HT1080 (cell line): ENCODE measurements around the gene ADAM10. TPM values are rescaled to one million over a fixed set of nuclear protein-coding genes. Genes with fewer than 3 reads are reported as not detected.

Experiments used
- DNase-seq: peaks from one replicate; pipeline ENCODE4 v3.0.0-alpha.2; 2015; ENCODE audit warnings: low read depth
- total RNA-seq: library from RNA; depleted of rRNA; stranded (reverse); fragments of >200 nt; shearing (Covaris generic); gene quantifications from 2 replicates; pipeline ENCODE4 v1.2.3, GENCODE V29; 2014

Gene ADAM10
- total RNA-seq, 1 experiment from 2014 or later, result 135 TPM

DNA sequence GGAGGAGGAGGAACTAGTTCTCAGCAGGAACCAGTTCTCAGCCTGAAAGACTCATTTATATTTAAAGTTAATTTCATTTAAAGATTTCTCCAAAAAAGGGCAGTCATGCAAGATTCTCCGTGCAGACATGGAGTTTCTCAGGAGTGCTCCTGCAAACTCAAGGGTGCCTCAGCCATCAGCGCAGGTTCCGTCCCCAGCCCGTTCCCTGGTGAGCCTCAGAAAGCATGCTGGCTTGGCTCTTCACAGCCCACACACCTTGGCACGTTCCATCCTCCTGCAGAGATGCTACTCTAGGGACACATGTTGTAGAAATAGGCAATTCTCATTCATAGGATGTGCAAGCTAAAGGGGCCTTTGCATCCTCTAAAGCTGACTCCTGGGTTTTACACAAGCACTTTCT is 194.7 kb downstream of the ADAM10 start:
- no peak for DNase-seq

DNA sequence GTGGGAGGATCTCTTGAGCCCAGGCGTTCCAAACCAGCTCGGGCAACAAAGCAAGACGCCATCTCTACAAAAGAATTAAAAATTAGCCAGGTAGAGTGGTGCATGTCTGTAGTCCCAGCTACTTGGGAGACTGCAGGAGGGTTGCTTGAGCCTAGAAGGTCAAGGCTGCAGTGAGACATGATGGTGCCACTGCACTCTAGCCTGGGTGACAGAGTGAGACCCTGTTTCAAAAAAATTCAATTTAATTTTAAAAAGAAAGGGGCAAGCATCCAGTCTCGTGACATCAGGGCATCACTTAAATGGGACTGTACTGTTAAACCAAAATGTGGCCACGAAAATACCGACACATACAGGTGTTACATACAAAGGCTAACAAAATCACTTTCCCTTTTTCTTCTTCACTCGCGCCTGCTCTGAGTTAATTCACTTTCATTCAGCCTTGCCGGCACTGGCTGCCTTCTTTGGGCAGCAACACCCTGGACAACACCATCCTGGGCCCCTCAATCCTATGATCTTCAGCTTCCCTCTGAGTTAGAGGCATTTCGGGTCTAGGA is 196.1 kb downstream of the ADAM10 start:
- no peak for DNase-seq

DNA sequence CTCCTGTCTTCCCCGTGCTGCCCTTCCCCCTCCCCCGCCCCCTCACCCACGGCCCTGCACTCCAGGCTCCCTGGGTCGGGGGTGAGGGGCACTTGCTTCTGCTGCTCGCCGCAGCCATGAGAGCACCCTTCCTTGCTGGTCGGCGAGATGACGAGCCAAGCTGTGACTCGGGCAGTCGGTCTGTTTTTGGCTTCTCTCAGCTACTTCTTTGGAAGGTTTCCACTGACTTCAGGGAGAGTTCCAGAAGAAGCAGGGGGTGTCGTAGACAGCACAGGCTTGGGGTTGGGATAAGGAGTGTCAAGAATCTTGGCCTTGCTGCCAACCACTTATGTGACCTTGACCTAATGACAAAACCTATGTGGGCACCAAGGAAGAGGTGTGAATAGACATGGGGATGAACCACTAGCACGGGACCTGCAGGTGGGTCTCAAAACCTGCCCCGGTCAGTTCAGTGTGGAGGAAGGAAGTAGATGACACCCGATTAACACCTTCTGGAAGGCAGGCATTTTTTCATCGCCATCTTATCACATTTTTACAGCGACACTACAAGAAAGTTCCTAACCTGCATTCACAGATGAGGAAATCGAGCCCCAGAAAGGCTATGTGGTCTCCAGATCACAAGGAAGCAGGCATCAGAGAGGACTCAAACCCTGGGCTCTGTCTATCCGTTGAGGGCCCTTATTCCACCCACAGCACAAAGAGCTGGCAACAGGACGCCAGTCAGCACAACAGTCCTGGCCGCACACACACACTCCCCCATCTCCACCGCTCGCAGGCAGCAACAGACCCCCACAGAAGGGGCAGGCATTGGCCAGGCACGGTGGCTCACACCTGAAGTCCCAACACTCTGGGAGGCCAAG is 196.8 kb downstream of the ADAM10 start:
- no peak for DNase-seq

DNA sequence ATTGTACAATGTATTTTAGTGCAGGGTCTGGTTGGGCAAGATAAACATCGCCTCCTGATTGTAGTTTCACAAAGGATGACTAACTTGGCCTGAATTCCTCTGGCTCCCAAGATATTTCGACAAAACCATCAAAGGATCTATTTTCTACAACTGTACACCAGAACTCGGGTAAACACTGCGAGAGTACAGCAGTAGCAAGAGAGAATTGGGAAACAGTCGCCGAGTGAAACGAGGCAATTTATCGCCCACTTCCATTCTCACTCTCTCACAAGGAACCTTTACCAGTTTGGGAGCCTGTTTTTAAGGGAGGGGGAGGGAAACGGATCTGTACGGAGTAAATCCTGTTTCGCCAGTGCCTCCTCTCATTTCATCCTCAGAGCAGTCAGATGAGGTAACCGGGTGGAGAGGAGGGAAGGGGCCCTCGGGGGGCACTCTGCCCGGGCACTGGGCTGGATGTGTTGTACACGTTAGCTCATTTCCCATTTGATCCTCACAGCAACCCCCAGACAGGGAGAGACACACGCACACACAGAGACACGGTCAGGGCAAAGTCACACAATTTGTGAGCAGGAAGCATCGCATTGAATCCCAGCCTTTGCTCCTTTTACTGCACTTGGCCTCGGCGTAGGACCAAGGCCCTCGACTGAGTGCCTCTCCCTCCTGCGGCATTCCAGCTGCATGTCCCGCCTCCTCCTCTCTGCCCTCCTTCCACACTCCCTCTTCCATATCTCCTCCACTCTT is 197.6 kb downstream of the ADAM10 start:
- DNase-seq, result peak; percentile 80

DNA sequence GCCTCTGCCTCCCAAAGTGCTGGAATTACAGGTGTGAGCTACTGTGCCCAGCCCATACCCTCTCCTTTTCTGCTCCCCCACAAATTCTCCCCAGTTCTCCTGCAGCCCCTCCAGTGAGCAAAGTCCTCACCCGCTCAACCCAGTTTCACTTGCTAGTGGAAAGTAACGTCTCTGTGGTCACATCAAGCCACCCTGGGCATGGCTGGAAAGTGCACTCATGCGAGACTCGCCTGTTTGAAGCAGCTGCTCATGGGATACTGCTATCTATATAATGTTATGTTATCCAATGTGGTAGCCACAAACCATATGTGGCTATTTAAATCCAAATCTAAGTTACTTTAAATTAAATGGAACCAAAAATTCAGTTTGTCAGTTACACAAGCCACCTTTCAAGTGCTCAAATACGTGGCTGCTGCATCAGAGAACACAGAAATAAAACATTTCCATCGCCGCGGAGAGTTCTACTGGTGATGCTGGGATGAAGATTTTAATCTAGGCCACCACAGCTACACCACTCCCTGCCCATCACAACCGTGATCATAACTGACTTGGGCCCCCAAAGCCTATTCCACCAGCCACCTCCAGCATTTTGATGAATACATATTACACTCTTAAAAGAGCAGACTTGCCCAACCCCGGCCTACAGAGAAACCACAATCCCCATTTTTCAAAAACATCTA is 198.3 kb downstream of the ADAM10 start:
- DNase-seq, result no peak

DNA sequence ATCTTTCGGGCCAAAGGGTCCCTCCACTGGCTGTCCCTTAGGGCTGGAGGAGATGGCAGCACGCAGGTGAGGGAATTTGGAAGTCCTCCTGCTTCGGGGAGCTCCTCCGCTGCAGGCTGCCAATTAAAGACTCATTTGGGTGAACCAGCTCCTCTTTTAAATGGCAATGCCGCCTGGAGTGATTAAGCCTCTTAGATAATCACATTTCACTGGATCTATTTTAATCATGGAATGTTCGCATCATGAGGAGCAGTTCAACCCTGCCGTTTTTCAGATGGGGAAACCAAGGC is 199.8 kb downstream of the ADAM10 start:
- DNase-seq, result no peak

DNA sequence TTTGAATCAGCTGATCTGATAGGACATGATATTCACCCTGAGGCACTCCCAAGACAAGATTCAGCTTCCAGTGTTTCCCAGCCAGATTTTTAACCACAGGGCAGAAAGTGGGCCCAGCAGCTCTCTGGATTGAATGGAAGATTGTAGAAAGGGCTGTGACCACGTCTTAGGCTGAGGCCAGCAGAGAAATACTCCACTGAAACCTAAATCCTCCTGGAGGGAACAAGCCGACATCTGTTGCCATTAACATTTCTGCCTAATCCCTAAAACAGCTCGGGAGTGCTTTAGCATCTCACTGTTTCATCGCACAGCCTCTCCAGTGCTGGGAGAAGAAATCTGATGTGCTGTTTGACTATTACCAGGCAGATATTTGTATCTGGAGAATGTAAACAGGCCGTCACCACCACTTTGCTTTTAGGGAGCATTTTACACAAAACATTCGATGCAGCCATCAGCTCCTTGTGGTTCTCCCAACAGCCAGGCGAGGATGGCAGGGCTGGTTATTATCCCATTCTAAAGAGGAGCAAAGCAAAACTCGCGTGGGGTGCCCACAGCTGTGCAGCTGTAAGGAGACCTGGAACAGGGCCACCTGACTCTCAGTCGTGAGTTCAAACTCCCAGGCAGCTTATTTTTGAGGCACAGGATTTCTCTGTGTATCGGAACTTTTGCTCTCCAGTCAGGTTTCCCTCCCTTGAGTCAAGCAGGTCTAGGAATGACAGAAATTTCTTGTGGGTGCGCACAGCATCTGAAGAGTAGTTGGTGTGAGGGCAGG is 200.3 kb downstream of the ADAM10 start:
- no peak for DNase-seq

DNA sequence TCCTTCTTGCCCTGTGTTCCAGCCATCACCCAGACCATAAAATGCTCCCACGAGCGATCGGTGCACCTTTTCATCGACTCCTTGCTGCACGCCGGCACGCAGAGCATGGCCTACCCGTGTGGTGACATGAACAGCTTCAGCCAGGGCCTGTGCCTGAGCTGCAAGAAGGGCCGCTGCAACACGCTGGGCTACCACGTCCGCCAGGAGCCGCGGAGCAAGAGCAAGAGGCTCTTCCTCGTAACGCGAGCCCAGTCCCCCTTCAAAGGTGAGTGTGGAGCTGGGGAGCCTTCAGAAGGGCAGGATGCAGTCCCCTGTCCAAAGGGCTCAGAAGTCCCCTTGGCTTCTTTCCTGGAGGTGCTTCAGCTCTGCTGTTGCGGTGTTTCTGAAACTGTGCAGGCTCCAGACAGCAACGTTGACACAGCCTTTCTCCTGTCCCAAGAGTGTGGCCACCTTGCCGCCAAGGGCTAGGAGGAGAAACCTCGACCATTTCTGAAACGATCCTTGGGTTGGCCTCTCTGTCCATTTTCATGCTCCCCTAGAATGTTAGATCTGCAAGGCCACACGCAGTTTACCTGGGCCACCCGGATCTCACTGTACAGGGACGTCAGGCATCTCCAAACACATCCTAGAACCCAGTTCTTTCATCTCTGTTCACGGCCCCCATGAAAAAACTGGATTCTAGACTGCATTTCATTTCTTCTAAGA is 201.0 kb downstream of the ADAM10 start:
- DNase-seq, result no peak

DNA sequence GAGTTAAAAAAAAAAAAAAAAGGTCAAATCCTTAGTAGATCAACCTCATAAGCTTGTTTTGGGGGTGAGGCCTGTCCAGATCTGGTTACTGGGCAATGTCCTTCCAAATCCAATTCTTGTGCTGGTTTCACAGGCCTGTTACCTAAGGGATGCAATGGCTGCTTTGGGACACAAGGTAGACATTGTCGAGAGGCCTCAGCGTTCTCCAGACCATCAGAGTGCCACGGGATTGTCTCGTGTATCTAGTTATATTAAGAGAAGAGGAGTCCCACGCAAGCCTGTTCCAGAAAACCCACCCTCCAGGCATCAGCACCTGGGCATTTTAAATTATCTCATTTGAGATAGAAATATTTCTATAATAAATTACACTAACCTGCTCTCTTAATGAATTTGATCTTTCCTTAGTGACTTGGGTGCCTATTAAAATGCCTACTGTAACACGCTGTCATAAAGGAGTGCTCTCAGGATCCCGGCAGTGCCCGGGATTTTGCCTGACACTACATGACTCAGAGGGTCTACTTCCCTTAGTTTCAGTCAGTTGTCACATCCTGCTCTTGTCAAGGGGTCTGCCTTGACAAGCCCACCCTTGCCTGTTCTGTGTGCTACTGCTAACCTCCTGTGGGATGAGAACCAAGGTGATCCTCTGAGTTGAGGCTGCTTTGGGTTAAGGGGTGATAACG is 201.7 kb downstream of the ADAM10 start:
- DNase-seq, result peak; percentile 28

DNA sequence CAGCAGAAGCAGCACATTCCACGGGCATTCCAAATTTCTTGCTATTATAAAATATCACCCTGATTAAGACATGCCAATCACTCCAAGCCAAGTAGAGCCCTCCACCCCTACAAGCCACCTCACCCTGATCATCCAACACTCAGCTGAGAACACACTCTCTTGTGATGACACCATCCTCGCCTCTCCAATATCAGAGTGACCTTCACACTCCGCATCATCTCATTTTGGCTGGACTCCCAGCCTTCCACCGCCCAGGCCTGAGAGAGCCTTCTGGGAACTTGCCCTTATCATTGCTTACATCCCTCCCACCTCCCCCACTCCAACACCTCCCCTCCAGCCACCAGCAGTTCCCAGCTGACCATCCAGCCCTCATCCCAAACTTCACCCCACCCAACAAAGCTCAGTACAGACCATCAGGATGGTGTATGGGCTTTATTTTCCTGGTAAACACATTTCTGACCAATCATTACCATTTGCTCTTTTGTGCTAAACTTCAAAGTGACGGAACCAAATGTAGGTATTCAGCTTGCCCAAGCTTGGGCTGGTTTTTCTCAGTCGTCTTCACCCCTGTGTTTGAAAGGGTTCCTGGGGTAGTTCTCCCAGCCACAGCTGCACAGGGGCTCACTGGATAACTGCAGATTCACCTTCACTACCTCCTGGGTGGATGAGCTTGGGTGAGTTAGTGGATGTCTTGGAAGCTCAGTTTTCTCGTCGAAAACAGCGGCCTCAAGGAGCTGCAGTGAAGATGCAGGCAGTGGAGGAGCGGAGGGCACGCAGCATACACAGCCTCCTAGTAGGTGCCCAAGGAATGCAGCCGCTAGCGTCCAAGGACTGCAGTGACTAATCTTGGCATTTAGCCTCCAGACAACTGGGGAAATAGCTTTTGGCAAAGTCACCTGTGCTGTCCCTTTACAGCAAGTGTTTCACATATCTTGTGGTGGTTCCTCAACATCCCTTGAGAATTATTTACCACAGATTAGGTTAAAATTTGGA is 202.6 kb downstream of the ADAM10 start:
- peak; percentile 94 for DNase-seq

DNA sequence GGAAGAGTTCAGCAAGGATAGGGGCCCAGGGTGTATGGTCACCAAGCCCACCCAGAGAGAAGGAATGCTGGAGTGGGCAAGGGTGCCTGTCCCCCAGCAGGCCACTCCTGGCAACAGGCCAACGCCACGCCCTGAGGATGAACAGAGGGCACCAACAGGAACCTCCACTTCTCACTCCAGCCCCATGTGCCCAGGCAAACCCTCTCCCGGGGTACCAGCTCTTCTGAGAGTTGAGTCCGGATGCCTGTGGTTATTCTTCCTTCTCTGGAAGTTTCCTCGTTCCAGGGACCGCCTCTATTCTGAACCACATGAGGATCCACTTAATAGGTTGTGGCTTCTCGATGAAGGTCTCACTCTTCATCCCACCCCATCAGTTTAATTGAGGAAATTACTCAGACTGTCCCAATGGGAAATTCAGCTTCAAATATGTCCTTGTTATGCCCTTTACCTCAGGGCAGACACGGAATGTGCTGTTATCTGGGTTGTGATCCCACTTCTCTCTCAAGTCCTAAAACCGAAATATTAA is 203.4 kb downstream of the ADAM10 start:
- peak; percentile 40 for DNase-seq

DNA sequence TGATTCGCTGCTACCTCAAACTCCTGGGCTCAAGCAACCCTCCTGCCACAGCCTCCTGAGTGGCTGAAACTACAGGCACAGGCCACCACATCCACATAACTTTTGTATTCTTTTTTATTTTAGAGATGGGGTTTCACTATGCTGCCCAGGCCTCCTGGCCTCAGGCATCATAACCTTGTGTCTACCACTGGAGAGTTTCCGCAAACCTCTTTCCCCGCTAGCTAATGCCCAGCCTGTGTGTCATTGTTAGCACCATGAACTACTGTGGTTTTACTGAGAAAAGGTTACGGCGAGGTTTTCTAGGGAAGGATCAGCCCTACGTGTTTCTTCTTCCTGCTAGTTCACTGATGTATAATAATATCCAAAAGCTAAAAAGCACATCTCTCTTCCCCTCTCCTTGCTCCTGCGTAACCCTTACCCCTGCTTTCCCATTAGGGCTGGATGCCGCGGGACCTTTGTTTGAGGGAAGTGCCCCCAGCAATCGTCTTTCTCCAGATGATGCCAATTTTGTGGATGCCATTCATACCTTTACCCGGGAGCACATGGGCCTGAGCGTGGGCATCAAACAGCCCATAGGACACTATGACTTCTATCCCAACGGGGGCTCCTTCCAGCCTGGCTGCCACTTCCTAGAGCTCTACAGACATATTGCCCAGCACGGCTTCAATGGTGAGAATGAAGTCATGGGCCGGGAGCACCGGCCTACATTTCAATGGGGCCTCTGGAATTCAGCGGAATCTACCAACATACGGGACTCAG is 204.0 kb downstream of the ADAM10 start:
- no peak for DNase-seq

DNA sequence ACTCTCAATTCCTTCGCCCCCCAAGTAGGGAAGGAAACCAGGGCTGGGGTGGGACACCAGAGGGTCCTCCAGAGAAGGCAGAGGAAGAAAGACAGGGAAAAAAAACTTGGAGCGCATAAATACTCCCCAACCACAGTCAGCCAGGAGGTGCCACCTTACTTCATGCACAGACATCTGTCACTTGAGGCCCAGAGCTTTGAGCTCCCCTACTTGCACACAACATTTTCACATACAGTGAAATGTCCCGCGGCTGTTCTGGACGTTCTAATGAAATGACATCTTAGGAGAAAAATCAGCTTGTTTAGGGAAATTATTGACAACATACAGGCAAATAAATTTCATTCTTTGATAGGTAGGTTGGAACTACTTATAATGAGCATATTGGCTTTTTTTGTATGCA is 204.8 kb downstream of the ADAM10 start:
- DNase-seq, result no peak

DNA sequence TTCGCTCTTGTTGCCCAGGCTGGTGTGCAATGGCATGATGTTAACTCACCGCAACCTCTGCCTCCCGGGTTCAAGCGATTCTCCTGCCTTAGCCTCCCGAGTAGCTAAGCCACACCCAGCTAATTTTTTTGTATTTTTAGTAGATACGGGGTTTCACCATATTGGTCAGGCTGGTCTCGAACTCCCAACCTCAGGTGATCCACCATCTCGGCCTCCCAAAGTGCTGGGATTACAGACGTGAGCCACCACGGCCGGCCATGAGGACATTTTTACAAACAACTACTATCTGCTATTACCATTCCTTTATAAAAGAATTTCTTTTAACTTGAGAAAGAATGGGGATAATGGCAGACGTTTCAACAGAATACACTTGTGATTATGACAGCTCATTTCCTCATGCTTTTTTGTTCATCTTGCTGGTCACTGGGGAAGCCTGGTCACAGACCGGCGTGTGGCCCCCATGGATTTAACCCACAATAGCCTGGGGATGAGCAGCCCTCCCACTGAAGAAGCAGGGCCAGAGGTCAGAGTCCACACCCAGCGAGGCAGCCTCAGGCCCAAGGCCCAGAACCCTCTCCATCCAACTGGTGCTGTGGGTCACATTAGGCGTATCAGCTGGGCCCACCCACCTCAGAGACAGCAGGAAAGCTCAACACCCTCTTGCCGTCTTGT is 205.7 kb downstream of the ADAM10 start:
- no peak for DNase-seq

DNA sequence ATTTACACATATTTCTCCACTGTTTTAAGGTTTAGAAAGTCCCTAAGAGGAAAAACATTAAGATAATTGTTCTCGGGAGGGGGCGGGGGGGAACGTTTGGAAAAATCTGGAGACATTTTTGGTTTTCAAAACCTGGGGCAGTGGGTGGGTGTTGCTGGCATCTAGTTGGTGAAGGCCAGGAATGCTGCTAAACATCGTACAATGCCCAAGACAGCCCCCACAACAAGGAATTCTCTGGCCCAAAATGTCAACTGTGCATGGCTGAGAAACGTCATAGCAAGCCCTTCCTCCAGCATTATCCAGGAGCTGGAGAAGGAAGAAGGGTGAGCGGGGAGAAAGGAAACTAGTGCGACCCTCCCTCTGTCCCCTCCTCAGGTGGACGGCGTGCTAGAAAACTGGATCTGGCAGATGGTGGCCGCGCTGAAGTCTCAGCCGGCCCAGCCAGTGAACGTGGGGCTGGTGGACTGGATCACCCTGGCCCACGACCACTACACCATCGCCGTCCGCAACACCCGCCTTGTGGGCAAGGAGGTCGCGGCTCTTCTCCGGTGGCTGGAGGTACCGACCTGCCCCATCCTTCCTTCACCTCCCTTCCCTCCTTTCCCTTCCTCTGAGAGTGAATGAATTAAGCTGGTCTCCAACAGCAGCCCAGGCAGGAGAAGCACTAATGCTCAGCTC is 208.0 kb downstream of the ADAM10 start:
- no peak for DNase-seq

DNA sequence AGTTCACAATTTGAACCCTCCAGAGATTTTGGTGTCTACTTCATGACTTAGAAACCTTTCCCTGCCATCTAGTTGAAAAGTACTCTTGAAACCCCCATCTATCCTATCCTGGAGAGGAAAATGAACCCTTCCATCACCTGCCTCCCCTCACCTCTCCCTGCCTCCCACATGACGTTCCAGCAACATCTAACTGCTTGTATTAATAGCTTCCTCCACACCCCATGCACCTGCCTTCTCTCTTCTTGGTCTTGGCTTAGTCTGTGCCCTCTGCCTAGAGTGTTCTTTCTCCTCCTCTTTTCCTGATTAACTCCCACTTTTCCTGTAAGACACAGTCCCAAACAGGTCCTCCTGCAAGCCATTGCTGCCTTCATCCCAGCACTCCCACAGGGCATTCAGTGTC is 210.0 kb downstream of the ADAM10 start:
- no peak for DNase-seq

DNA sequence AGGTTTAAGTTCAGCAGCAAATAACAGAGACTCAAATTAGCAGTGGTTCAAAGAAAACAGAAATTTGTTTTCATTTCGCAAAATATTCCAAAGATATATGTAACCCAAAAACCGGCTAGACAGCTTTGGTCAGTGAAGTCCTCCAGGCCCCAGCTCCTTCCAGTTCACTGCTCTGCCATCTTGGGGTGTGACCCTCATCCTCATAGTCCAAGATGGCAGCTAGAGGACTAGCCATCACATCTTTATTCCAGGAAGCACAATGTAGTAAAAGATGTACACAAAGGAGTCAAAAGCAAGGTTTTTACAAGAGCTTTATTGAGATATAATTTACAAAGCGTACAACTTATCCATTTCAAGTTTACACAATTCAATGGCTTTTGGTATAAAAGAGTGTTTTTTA is 210.6 kb downstream of the ADAM10 start:
- DNase-seq, result no peak
